ENCODE data around the gene AP5Z1.

Gene AP5Z1

GRCh38 chr7:4803397-4804241 lies 28.2 kb downstream of the AP5Z1 start:
- no peak for TF ChIP-seq CTCF (IDR thresholded peaks at IDR 0.05; ENCODE audit: low read length, missing control alignments)
- no peak for DNase-seq (ENCODE audit: low read depth)
- no peak overlapping the region for H3K4me3 ChIP-seq (replicated peaks; ENCODE audit: low read depth, low read length)

- no peak for TF ChIP-seq CTCF (IDR thresholded peaks at IDR 0.05; ENCODE audit: low read length, missing control alignments)
- no peak for DNase-seq (ENCODE audit: low read depth)
Observed at GRCh38 chr7:4805110-4805983, 29.9 kb downstream of the AP5Z1 start.

GRCh38 chr7:4805984-4806300 lies 30.5 kb downstream of the AP5Z1 start:
- DNase-seq (ENCODE audit: low read depth) = no peak
- no peak for TF ChIP-seq CTCF (IDR thresholded peaks at IDR 0.05; ENCODE audit: low read length, missing control alignments)

More at GRCh38 chr7:4805110-4805983, 29.9 kb downstream of the AP5Z1 start:
- H3K4me3 ChIP-seq (replicated peaks; ENCODE audit: low read depth, low read length) = no peak overlapping the region

GRCh38 chr7:4806983-4807597 lies 31.7 kb downstream of the AP5Z1 start:
- no peak for TF ChIP-seq CTCF (IDR thresholded peaks at IDR 0.05; ENCODE audit: low read length, missing control alignments)
- no peak overlapping the region for H3K4me3 ChIP-seq (replicated peaks; ENCODE audit: low read depth, low read length)
- DNase-seq (ENCODE audit: low read depth) = no peak

More at GRCh38 chr7:4805984-4806300, 30.5 kb downstream of the AP5Z1 start:
- no peak overlapping the region for H3K4me3 ChIP-seq (replicated peaks; ENCODE audit: low read depth, low read length)

GRCh38 chr7:4807598-4808016 lies 32.2 kb downstream of the AP5Z1 start:
- no peak overlapping the region for H3K4me3 ChIP-seq (replicated peaks; ENCODE audit: low read depth, low read length)
- no peak for TF ChIP-seq CTCF (IDR thresholded peaks at IDR 0.05; ENCODE audit: low read length, missing control alignments)
- no peak for DNase-seq (ENCODE audit: low read depth)

GRCh38 chr7:4808026-4808425 lies 32.6 kb downstream of the AP5Z1 start:
- no peak overlapping the region for H3K4me3 ChIP-seq (replicated peaks; ENCODE audit: low read depth, low read length)
- TF ChIP-seq CTCF (IDR thresholded peaks at IDR 0.05; ENCODE audit: low read length, missing control alignments) = no peak
- DNase-seq (ENCODE audit: low read depth) = no peak
